GM08714 (cell line): ENCODE results near the gene ANKRD22.

Source experiments
- H3K4me3 ChIP-seq: fragments of 200-500 bp; sonication (Bioruptor generic); 2 replicates; pipeline ENCODE4 v1.5.1; 2014; ENCODE audit warnings: mild to moderate bottlenecking, low read length, inconsistent platforms
- ZNF274 ChIP-seq: IDR thresholded peaks from 2 replicates; pipeline ENCODE4 v1.6.1; 2012; ENCODE audit warnings: mild to moderate bottlenecking, low read depth, low read length

ANKRD22 gene

GRCh38 chr10:88851706-88852105 lies at the start of gene ANKRD22:
Gene ANKRD22, minus strand, starts transcription at chr10:88851844. Its CDS starts 237 bp downstream, at chr10:88851607.
- no peak within 1 kb of the TSS for H3K4me3 ChIP-seq
- no peak for TF ChIP-seq ZNF274

- H3K4me3 ChIP-seq: no peak overlapping the region
- TF ChIP-seq ZNF274: no peak
Measured at GRCh38 chr10:88899886-88900285, 48.2 kb upstream of the ANKRD22 start.

- peak overlapping the region; percentile 2; the same call in 1 of the 2 replicates for H3K4me3 ChIP-seq
- no peak for TF ChIP-seq ZNF274
Measured at GRCh38 chr10:88898727-88899126, 47.1 kb upstream of the ANKRD22 start.

GRCh38 chr10:88896994-88897853 lies 45.6 kb upstream of the ANKRD22 start:
- no peak overlapping the region for H3K4me3 ChIP-seq
- TF ChIP-seq ZNF274: no peak

GRCh38 chr10:88896372-88896993 lies 44.8 kb upstream of the ANKRD22 start:
- no peak for TF ChIP-seq ZNF274
- H3K4me3 ChIP-seq: no peak overlapping the region

- no peak overlapping the region for H3K4me3 ChIP-seq
- TF ChIP-seq ZNF274: no peak
Measured at GRCh38 chr10:88895250-88895649, 43.6 kb upstream of the ANKRD22 start.

- no peak overlapping the region for H3K4me3 ChIP-seq
- TF ChIP-seq ZNF274: no peak
Measured at GRCh38 chr10:88893611-88894010, 42.0 kb upstream of the ANKRD22 start.

GRCh38 chr10:88892222-88892967 lies 40.8 kb upstream of the ANKRD22 start:
- TF ChIP-seq ZNF274: no peak
- H3K4me3 ChIP-seq: no peak overlapping the region

GRCh38 chr10:88890681-88891381 lies 39.2 kb upstream of the ANKRD22 start:
- no peak overlapping the region for H3K4me3 ChIP-seq
- TF ChIP-seq ZNF274: no peak

- TF ChIP-seq ZNF274: no peak
- no peak overlapping the region; the same call in 1 of the 2 replicates for H3K4me3 ChIP-seq
Measured at GRCh38 chr10:88889559-88890337, 38.1 kb upstream of the ANKRD22 start.

GRCh38 chr10:88888810-88889445 lies 37.3 kb upstream of the ANKRD22 start:
- no peak for TF ChIP-seq ZNF274
- no peak overlapping the region for H3K4me3 ChIP-seq

- no peak for TF ChIP-seq ZNF274
- peak overlapping the region; percentile 31 for H3K4me3 ChIP-seq
Measured at GRCh38 chr10:88886557-88886956, 34.9 kb upstream of the ANKRD22 start.

GRCh38 chr10:88883448-88883809 lies 31.8 kb upstream of the ANKRD22 start:
- TF ChIP-seq ZNF274: no peak
- no peak overlapping the region for H3K4me3 ChIP-seq

- H3K4me3 ChIP-seq: peak overlapping the region; percentile 74
Measured at GRCh38 chr10:88882646-88883447, 31.2 kb upstream of the ANKRD22 start.
